Measurements from ENCODE around the gene F8. TPM values are rescaled to one million over a fixed set of nuclear protein-coding genes. Genes with fewer than 3 reads are reported as not detected.
"Not testable (repeated sequence)": the region's sequence is repeated elsewhere in the genome, so short reads cannot be mapped to it uniquely, and the experiment has no call there.

The F8 gene
- total RNA-seq, 1 donor from 2014 or later, result 1.3 TPM

DNA sequence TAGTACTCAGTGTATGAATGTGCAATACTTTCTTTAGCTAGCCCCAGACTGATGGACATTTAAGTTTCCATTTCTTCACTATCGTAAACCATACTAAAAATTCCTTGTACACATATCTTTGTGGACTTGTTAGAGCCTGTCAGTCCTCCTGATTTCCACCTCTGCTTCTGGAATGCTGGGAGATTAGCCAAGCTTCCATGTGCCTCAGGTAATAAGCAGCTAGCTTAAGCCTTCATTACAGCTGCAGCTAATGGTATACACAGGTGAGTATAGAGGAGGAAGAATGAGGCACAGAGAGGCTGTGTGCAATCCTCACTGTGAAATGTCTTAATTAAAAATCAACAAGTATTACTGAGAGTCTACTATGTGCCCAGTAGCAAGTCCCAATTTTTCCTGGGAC lies 197.9 kb downstream of the F8 start:
- Mint-ChIP-seq H3K27me3 (no peaks in the 10 kb centered on the region), H3K36me3 (no peaks in the 10 kb centered on the region), H3K4me3 (no peak overlapping the region), H3K9me3 (no peaks in the 10 kb centered on the region), H3K4me1 (ENCODE audit: unreplicated experiment) (no peaks in the 10 kb centered on the region), H3K27ac (no peak overlapping the region)
- no peak for TF ChIP-seq CTCF (conservative IDR thresholded peaks at IDR 0.05)
- no peak for DNase-seq (ENCODE audit: extremely low spot score, unreplicated experiment)

- Mint-ChIP-seq H3K9me3 (no peaks in the 10 kb centered on the region), H3K4me1 (ENCODE audit: unreplicated experiment) (no peaks in the 10 kb centered on the region), H3K4me3 (no peak overlapping the region)
Observed at GRCh38 chrX:154822029-154822428, 200.5 kb downstream of the F8 start.

DNA sequence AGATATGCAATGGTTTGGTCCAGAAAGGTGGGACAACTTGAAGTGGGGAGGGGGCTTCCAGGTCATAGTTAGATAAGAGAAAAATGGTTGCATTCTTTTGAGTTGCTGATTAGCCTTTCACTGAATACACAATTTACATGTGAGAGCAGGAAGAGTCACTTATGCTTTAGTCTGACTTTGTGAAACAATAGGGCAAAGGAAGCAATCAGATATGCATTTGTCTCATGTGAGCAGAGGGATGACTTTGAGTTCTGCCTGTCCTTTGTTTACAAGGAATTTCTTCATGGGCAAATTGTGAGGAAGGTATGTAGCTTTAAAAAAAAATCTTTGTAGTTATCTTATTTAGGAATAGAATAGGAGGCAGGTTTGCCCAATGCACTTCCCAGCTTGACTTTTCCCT lies 201.0 kb downstream of the F8 start:
- Mint-ChIP-seq H3K36me3 (no peaks in the 10 kb centered on the region), H3K27ac (no peak overlapping the region), H3K27me3 (no peaks in the 10 kb centered on the region), H3K4me1 (ENCODE audit: unreplicated experiment) (no peaks in the 10 kb centered on the region), H3K9me3 (no peaks in the 10 kb centered on the region), H3K4me3 (no peak overlapping the region)
- no peak for DNase-seq (ENCODE audit: extremely low spot score, unreplicated experiment)
- no peak for TF ChIP-seq CTCF (conservative IDR thresholded peaks at IDR 0.05)

More at GRCh38 chrX:154822029-154822428, 200.5 kb downstream of the F8 start:
- TF ChIP-seq CTCF (conservative IDR thresholded peaks at IDR 0.05), result no peak
- no peak for DNase-seq (ENCODE audit: extremely low spot score, unreplicated experiment)
- no peaks in the 10 kb centered on the region for H3K27me3 Mint-ChIP-seq
- H3K36me3 Mint-ChIP-seq, result no peaks in the 10 kb centered on the region
- no peak overlapping the region for H3K27ac Mint-ChIP-seq

- Mint-ChIP-seq H3K27me3 (no peaks in the 10 kb centered on the region), H3K9me3 (no peaks in the 10 kb centered on the region), H3K4me3 (no peak overlapping the region)
Observed at GRCh38 chrX:154819771-154820341, 202.7 kb downstream of the F8 start.

GRCh38 chrX:154818916-154819770 lies 203.4 kb downstream of the F8 start:
- H3K9me3 Mint-ChIP-seq, result no peaks in the 10 kb centered on the region

More at GRCh38 chrX:154819771-154820341, 202.7 kb downstream of the F8 start:
- Mint-ChIP-seq H3K27ac (no peak overlapping the region), H3K4me1 (ENCODE audit: unreplicated experiment) (no peaks in the 10 kb centered on the region), H3K36me3 (no peaks in the 10 kb centered on the region)
- no peak for TF ChIP-seq CTCF (conservative IDR thresholded peaks at IDR 0.05)
- DNase-seq (ENCODE audit: extremely low spot score, unreplicated experiment), result no peak

DNA sequence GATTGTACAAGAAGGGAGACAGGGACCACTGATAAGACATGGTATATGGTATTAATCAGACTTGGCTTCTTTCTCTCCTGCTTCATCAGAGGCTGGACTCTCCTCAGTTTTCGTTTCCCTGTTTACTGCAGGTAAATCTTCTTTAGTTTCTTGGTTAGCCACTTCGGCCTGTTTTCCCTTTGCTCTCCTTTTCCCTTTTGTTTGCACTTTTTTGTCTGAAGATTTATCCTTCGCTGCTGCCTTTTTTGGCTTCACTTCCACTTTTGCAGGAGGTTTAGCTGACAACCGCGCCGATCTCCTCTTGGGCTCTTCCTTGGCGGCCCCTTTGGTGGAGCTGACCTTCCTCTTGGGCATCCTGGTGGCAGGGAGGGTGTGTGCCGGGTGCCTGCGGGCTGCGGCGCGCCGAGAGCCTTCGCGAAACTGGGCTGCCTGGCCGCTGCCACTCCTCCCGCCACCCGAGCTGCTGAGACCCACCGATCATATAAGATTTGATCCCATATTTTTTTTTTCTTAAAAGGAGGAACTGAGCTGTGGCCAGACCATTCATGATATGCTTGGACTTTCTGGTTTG lies 205.4 kb downstream of the F8 start:
- H3K27ac Mint-ChIP-seq; H3K4me1 Mint-ChIP-seq (ENCODE audit: unreplicated experiment); H3K4me3 Mint-ChIP-seq; H3K36me3 Mint-ChIP-seq; DNase-seq (ENCODE audit: extremely low spot score, unreplicated experiment); H3K27me3 Mint-ChIP-seq; H3K9me3 Mint-ChIP-seq: not testable (repeated sequence)

More at GRCh38 chrX:154818916-154819770, 203.4 kb downstream of the F8 start:
- no peaks in the 10 kb centered on the region for H3K4me1 Mint-ChIP-seq (ENCODE audit: unreplicated experiment)
- no peak for DNase-seq (ENCODE audit: extremely low spot score, unreplicated experiment)
- H3K27ac Mint-ChIP-seq, result no peak overlapping the region
- TF ChIP-seq CTCF (conservative IDR thresholded peaks at IDR 0.05), result no peak
- H3K27me3 Mint-ChIP-seq, result no peaks in the 10 kb centered on the region
- H3K36me3 Mint-ChIP-seq, result no peaks in the 10 kb centered on the region
- H3K4me3 Mint-ChIP-seq, result no peak overlapping the region

DNA sequence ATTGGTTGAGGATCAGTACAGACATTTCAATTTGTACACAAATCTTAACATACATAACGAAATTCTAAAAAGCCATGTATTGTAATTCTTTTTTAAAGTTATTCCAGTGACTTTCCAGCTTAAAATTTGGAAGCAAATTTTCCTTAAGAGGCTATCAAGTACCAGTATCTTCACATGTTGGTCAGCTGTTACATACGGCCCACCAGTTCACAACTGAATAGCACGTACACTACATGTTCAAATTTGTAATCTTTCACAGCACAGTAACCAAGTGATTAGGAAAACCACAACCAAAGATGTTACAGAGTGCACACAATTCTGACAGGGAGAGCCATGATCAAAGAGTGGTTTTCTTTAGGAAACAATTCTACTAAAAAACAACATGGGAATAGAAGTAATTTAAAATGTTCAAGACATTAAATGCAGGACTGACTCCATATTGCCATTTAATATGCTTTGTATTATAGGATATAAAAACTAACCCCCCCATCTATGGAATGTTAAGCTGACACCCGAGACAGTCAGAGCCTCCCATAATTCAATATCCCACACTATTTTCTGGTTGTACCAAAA lies 206.1 kb downstream of the F8 start:
- not testable (repeated sequence) for DNase-seq (ENCODE audit: extremely low spot score, unreplicated experiment); H3K4me3 Mint-ChIP-seq; H3K36me3 Mint-ChIP-seq; H3K4me1 Mint-ChIP-seq (ENCODE audit: unreplicated experiment); H3K9me3 Mint-ChIP-seq; H3K27ac Mint-ChIP-seq; H3K27me3 Mint-ChIP-seq
